ENCODE data around the gene PRIM1. TPM values are rescaled to one million over a fixed set of nuclear protein-coding genes. Genes with fewer than 3 reads are reported as not detected.

The PRIM1 gene
- polyA plus RNA-seq (2011; rRNA removed) (53.9 and 66.8 TPM in 2 replicates), polyA plus RNA-seq (2017; fragmentation: RNase III; extraction: RNeasy Plus Mini Kit Qiagen cat#74134 plus additional on column Dnase treatment) (43.5 to 48.1 TPM (median 44.4 TPM) in 3 replicates), polyA minus RNA-seq (2011; rRNA and poly(A)+ RNA removed) (18.5 and 26.0 TPM in 2 replicates)
- polyA plus RNA-seq (2012; cell fraction: cytosol; rRNA removed), result 28.4 and 28.5 TPM in 2 replicates
- polyA plus RNA-seq (2012; cell fraction: nucleus; rRNA removed), result 19.4 and 25.8 TPM in 2 replicates

GRCh38 chr12:56751712-56752598 lies at the start of gene PRIM1:
Gene PRIM1 (minus strand): TSS chr12:56752323. CDS start chr12:56752298, 25 bp downstream.
- H3K4me3 ChIP-seq, result peak within 1 kb of the TSS; percentile 67
- no peaks in the 10 kb centered on the region for H3K9me3 ChIP-seq
- DNase-seq (ENCODE audit: low read depth in 1 of 2, low spot score in 1 of 2) (peak; percentile 89 to 93), ATAC-seq (peak; percentile 95 to 96), FAIRE-seq (no peak)
- H3K27ac ChIP-seq, result peak within 1 kb of the TSS; percentile 75 to 88
- POLR2A ChIA-PET, result interaction anchor here (0.6 to 1.0 kb wide), 4 partner anchors 26 to 417 kb away, joined by 3 to 10 read pairs (median 4); partner anchors contain the start of genes NACA and STAT6
- WGBS (ENCODE audit: missing lambda C conversion rate), result 1% methylated on average over 64 of the region's 64 CpGs
- TF ChIP-seq KDM5A (IDR thresholded peaks at IDR 0.05) (0 out of 2 replicates have a peak, but pooled peaks have one; percentile 34), CHD4 (IDR thresholded peaks at IDR 0.05; ENCODE audit: borderline replicate concordance) (no peak), HOXB5 (CRISPR knock-in tag; IDR thresholded peaks at IDR 0.05) (0 out of 2 replicates have a peak, but pooled peaks have one; percentile 52), POLR2A (IDR thresholded peaks at IDR 0.05; ENCODE audit: low read length) (peak; percentile 61), HMGXB4 (CRISPR knock-in tag; IDR thresholded peaks at IDR 0.05; ENCODE audit: borderline replicate concordance) (no peak), ZC3H11A (IDR thresholded peaks at IDR 0.05) (no peak), RAD21 (conservative IDR thresholded peaks at IDR 0.05 in 1 of 2, IDR thresholded peaks at IDR 0.05 in 1 of 2) (no peak), SMC3 (IDR thresholded peaks at IDR 0.05) (0 out of 3 replicates have a peak, but pooled peaks have one; percentile 10), MYC (IDR thresholded peaks at IDR 0.05; ENCODE audit: borderline replicate concordance, low read length) (peak; percentile 62), POLR2AphosphoS2 (conservative IDR thresholded peaks at IDR 0.05; ENCODE audit: low read length) (no peak), NPAS2 (CRISPR knock-in tag; IDR thresholded peaks at IDR 0.05; ENCODE audit: borderline replicate concordance) (no peak), TFCP2L1 (CRISPR knock-in tag; IDR thresholded peaks at IDR 0.05) (no peak), RFX5 (IDR thresholded peaks at IDR 0.05) (peak; percentile 15; the same call in 1 of the 2 replicates), JUN (IDR thresholded peaks at IDR 0.05) (peak in 1 of 2 experiments; percentile 68; a peak in 3 of 5 replicates), ZNF302 (CRISPR knock-in tag; IDR thresholded peaks at IDR 0.05) (no peak), PHF8 (IDR thresholded peaks at IDR 0.05; ENCODE audit: borderline replicate concordance, low read depth) (peak; percentile 34; the same call in 1 of the 2 replicates), EP300 (IDR thresholded peaks at IDR 0.05) (no peak), MAX (IDR thresholded peaks at IDR 0.05) (peak; percentile 96)
- TF ChIP-seq, protein P1, sequence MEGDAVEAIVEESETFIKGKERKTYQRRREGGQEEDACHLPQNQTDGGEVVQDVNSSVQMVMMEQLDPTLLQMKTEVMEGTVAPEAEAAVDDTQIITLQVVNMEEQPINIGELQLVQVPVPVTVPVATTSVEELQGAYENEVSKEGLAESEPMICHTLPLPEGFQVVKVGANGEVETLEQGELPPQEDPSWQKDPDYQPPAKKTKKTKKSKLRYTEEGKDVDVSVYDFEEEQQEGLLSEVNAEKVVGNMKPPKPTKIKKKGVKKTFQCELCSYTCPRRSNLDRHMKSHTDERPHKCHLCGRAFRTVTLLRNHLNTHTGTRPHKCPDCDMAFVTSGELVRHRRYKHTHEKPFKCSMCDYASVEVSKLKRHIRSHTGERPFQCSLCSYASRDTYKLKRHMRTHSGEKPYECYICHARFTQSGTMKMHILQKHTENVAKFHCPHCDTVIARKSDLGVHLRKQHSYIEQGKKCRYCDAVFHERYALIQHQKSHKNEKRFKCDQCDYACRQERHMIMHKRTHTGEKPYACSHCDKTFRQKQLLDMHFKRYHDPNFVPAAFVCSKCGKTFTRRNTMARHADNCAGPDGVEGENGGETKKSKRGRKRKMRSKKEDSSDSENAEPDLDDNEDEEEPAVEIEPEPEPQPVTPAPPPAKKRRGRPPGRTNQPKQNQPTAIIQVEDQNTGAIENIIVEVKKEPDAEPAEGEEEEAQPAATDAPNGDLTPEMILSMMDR (IDR thresholded peaks at IDR 0.05), result no peak
- TF ChIP-seq, protein P2, sequence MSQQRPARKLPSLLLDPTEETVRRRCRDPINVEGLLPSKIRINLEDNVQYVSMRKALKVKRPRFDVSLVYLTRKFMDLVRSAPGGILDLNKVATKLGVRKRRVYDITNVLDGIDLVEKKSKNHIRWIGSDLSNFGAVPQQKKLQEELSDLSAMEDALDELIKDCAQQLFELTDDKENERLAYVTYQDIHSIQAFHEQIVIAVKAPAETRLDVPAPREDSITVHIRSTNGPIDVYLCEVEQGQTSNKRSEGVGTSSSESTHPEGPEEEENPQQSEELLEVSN (IDR thresholded peaks at IDR 0.05; ENCODE audit: borderline replicate concordance, low read depth), result peak; percentile 99
- TF ChIP-seq, protein P3, sequence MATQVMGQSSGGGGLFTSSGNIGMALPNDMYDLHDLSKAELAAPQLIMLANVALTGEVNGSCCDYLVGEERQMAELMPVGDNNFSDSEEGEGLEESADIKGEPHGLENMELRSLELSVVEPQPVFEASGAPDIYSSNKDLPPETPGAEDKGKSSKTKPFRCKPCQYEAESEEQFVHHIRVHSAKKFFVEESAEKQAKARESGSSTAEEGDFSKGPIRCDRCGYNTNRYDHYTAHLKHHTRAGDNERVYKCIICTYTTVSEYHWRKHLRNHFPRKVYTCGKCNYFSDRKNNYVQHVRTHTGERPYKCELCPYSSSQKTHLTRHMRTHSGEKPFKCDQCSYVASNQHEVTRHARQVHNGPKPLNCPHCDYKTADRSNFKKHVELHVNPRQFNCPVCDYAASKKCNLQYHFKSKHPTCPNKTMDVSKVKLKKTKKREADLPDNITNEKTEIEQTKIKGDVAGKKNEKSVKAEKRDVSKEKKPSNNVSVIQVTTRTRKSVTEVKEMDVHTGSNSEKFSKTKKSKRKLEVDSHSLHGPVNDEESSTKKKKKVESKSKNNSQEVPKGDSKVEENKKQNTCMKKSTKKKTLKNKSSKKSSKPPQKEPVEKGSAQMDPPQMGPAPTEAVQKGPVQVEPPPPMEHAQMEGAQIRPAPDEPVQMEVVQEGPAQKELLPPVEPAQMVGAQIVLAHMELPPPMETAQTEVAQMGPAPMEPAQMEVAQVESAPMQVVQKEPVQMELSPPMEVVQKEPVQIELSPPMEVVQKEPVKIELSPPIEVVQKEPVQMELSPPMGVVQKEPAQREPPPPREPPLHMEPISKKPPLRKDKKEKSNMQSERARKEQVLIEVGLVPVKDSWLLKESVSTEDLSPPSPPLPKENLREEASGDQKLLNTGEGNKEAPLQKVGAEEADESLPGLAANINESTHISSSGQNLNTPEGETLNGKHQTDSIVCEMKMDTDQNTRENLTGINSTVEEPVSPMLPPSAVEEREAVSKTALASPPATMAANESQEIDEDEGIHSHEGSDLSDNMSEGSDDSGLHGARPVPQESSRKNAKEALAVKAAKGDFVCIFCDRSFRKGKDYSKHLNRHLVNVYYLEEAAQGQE (IDR thresholded peaks at IDR 0.05), result no peak
- peak within 1 kb of the TSS; percentile 85 for H3K4me2 ChIP-seq
- CTCF ChIA-PET, result interaction anchor here (0.7 to 3.4 kb wide), 5 partner anchors 10 to 236 kb away, joined by 3 to 12 read pairs (median 5); partner anchors contain the start of genes HSD17B6 and NACA
- H3K4me1 ChIP-seq, result peaks cover 13% of the 10 kb centered on the region; the same call in 2 of the 3 replicates

Data from A549 (cell line).